Naive thymus-derived CD8-positive, alpha-beta T cell (primary cell): ENCODE measurements around the gene ANKDD1B. TPM values are rescaled to one million over a fixed set of nuclear protein-coding genes. Genes with fewer than 3 reads are reported as not detected.
A peak's percentile ranks its signal among the peaks of the same experiment; 100 is the strongest.
"Not testable (repeated sequence)": the region's sequence is repeated elsewhere in the genome, so short reads cannot be mapped to it uniquely, and the experiment has no call there.

Experiments
- ATAC-seq, 2 donors: fragments of 150-1000 bp; cut with Tn5 transposase in 1 of 2; sonication (Bioruptor Pico), chemical (Tn5 transposase) in 1 of 2; 1 replicate in 1 of 2; 2 replicates in 1 of 2; pipeline ENCODE4 v1.10.0; 2021; ENCODE audit warnings: mild to moderate bottlenecking in 2 of 2, moderate library complexity in 2 of 2
- POLR2A ChIA-PET: fragments of 350-600 bp; sonication (Branson Sonifier 250); formaldehyde crosslinking; loops from one replicate; lab custom pipeline; 2021; ENCODE audit warnings: antibody characterized with exemption; lab: Charles Lee
- DNase-seq, 10 donors: peaks; one replicate each; pipeline versions ENCODE4 v3.0.0 to v3.0.0-alpha.2; 2020 to 2022
- H3K27ac Mint-ChIP-seq, 10 donors: one replicate each; pipeline ENCODE4 v1.8.0; 2020 to 2022; ENCODE audit warnings: mild to moderate bottlenecking in 10 of 10, mixed read lengths in 10 of 10, moderate library complexity in 4 of 10, inconsistent platforms in 1 of 10
- H3K27me3 Mint-ChIP-seq, 5 donors: one replicate each; pipeline ENCODE4 v1.8.0; 2021 to 2022; ENCODE audit warnings: mixed read lengths in 5 of 5
- H3K36me3 Mint-ChIP-seq, 3 donors: one replicate each; pipeline ENCODE4 v1.8.0; 2020 to 2022; ENCODE audit warnings: mixed read lengths in 3 of 3, mild to moderate bottlenecking in 2 of 3, inconsistent platforms in 1 of 3
- H3K4me1 Mint-ChIP-seq, 4 donors: one replicate each; pipeline ENCODE4 v1.8.0; 2021 to 2022; ENCODE audit warnings: mixed read lengths in 4 of 4
- H3K4me3 Mint-ChIP-seq, 10 donors: one replicate each; pipeline ENCODE4 v1.8.0; 2020 to 2022; ENCODE audit warnings: mild to moderate bottlenecking in 10 of 10, mixed read lengths in 10 of 10, moderate library complexity in 6 of 10, inconsistent platforms in 1 of 10
- H3K9me3 Mint-ChIP-seq, 9 donors: one replicate each; pipeline ENCODE4 v1.8.0; 2020 to 2022; ENCODE audit warnings: mixed read lengths in 9 of 9, mild to moderate bottlenecking in 3 of 9, inconsistent platforms in 1 of 9, moderate library complexity in 1 of 9
- polyA plus RNA-seq, 3 donors: library from polyadenylated mRNA; unstranded; fragments of 300-500 nt; fragmentation: Illumina TruSeq; gene quantifications; one replicate each; pipeline ENCODE4 v1.2.3, GENCODE V29; 2021
- total RNA-seq, 8 experiments: library from RNA in 2 of 8; stranded (reverse) in 2 of 8; gene quantifications; one replicate each; pipeline ENCODE4 v1.2.3 and lab custom pipeline; 2021 to 2026

ANKDD1B gene
- total RNA-seq (under 1 TPM; 0.49 to 0.75 TPM), polyA plus RNA-seq (under 1 TPM; 0.27 to 0.39 (median 0.39) TPM), total RNA-seq (lab: John Stamatoyannopoulos, UW) (0 to 0.86 (median 0.37) reads per million in 6 experiments)

DNA sequence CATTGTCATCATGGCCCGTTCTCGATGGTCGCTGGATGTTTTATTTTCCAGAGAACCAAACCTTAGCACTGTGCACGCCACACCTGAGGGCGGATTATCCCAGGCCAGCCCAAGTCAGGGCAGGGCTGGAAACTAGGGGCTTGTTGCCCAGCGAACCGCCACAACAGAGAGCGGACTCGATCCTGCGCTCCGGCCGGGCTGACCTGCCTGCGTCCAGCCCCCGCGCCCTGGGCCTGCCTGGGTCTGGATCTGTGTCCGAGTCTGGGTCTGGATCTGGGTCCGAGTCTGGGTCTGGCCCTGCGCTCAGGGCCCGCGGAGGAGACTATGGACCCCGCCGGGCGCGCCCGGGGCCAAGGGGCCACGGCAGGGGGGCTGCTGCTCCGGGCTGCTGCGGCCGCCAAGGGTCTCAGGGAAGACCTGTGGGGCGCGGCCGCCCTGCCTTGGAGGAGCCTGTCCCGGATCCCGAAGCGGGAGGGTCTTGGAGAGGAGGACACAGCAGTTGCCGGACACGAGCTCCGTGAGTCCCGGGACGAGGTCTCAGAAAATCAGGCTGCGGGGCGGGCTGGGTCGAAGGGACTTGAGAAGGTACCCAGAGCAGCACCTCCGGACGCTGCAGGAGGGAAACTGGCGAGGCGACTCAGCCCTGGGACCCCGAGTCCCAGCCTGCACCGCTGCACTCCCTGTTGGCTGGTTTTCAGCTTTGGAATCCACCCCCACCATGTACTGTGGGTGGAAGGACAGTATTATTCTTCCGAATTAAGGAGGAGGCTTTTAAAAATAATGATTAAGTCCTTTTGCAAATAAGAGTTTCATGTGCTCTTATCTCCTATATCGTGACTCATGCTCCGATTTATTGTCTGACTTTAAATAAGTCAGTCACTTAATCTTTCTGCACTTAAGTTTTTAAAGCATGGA, at the start of gene ANKDD1B:
ANKDD1B (plus strand) TSS at position 143 of the 915 bp plus-strand sequence; CDS start at position 325, 182 bp downstream.
- Mint-ChIP-seq H3K4me3 (peak within 1 kb of the TSS in 8 of 10 donors; percentile 24 to 78 (median 41)), H3K9me3 (peaks cover 0 to 4% (median 0%) of the 10 kb centered on the region in 9 donors), H3K27me3 (peaks cover 0 to 15% (median 9%) of the 10 kb centered on the region in 5 donors), H3K4me1 (peaks cover 4 to 12% (median 7%) of the 10 kb centered on the region in 4 donors), H3K36me3 (peaks cover 0 to 12% (median 6%) of the 10 kb centered on the region in 3 donors), H3K27ac (no peak within 1 kb of the TSS)
- DNase-seq: peak in 3 of 10 donors; percentile 4 to 23 (median 5)
- POLR2A ChIA-PET: no interaction called here
- ATAC-seq: peak in 1 of 2 donors; percentile 59

DNA sequence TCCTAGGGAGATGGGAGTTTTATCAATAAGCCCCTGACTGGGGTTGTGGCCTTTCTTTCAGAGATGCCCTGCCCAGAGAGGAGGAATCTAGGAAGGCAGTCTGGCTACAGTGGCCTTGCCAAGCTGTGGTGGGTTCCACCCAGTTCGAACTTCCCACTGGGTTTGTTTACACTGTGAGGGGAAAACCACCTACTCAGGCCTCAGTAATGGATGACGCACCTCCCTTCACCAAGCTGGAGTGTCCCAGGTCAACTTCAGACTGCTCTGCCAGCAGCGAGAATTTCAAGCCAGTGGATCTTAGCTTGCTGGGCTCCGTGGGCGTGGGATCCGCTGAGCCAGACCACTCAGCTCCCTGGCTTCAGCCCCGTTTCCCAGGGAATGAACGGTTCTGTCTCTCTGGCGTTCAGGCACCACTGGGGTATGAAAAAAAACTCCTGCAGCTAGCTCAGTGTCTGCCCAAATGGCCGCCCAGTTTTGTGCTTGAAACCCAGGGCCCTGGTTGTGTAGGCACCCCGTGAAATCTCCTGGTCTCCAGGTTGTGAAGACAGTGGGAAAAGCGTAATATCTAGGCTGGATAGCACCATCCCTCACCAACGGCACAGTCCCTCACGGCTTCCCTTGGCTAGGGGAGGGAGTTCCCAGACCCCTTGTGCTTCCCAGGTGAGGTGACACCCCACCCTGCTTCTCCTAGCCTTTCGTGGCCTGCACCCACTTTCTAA, 45.1 kb upstream of the ANKDD1B start:
- DNase-seq, H3K27me3 Mint-ChIP-seq, POLR2A ChIA-PET, ATAC-seq: not testable (repeated sequence)
- Mint-ChIP-seq H3K4me3 (peak overlapping the region in 1 of 10 donors; percentile 70), H3K4me1 (peaks cover 14 to 47% (median 22%) of the 10 kb centered on the region in 4 donors), H3K36me3 (peaks cover 35 to 60% (median 49%) of the 10 kb centered on the region in 3 donors), H3K9me3 (peaks cover 4 to 37% (median 18%) of the 10 kb centered on the region in 9 donors), H3K27ac (peak overlapping the region in 2 of 10 donors; percentile 60 to 71)

DNA sequence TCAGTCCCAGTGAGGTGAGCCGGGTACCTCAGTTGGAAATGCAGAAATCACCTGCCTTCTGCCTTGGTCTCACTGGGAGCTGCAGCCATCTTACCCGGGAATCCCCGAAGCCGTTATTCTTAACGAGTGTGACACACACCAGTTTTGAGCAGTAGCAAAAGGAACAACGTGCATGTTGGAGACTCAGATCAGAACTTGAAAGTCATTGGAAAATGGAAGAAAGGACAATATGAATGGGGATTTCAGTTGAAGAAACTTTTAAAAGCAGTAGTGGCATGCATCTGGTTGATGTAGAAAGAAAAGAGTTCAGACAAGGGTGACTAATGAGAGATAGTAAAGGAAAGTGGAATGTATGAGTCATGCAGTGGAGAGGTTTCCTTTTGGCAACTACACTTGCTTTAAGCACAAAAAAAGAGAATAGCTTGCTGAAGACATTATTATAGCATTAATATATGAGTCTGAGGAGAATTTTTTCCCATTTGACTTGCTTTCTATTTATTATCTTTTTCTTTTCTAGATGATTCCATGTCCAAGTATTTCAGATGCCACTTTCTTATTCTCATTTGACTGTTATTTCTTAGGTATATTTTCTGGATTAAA, 44.4 kb upstream of the ANKDD1B start:
- no peaks in the 10 kb centered on the region for H3K27me3 Mint-ChIP-seq
- H3K4me1 Mint-ChIP-seq: peaks cover 11 to 48% (median 21%) of the 10 kb centered on the region in 4 donors
- POLR2A ChIA-PET: no interaction called here
- DNase-seq: no peak
- H3K27ac Mint-ChIP-seq: peak overlapping the region in 5 of 10 donors; percentile 2 to 71 (median 60)
- H3K9me3 Mint-ChIP-seq: peaks cover 4 to 33% (median 18%) of the 10 kb centered on the region in 9 donors
- peak in 1 of 2 donors; percentile 72 for ATAC-seq
- peak overlapping the region in 2 of 10 donors; percentile 65 to 70 for H3K4me3 Mint-ChIP-seq
- peaks cover 31 to 59% (median 48%) of the 10 kb centered on the region in 3 donors for H3K36me3 Mint-ChIP-seq

DNA sequence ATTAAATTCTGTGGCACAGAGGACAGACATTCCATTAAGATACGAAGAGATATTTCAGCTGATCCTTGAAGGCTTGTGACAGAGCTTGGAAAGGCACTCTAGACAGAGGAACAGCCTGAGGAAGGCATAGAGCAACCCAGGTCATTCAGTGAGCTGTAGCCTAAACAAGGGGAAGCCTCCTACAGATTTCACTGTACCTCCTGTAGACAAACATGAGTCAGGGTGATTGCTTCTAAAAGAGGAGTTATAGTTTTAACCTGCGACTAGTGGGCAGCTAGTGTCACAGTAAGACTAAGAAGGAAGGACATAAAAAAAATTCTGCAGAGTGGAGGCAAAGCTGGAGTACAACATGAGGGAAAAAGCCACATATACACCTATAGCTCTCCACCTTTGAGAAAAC, 43.5 kb upstream of the ANKDD1B start:
- Mint-ChIP-seq H3K4me3 (no peak overlapping the region), H3K27me3 (no peaks in the 10 kb centered on the region), H3K4me1 (peaks cover 11 to 48% (median 21%) of the 10 kb centered on the region in 4 donors), H3K9me3 (peaks cover 4 to 25% (median 17%) of the 10 kb centered on the region in 9 donors), H3K27ac (peak overlapping the region in 2 of 10 donors; percentile 22 to 60), H3K36me3 (peaks cover 26 to 54% (median 46%) of the 10 kb centered on the region in 3 donors)
- no peak for ATAC-seq
- DNase-seq: no peak
- POLR2A ChIA-PET: no interaction called here

DNA sequence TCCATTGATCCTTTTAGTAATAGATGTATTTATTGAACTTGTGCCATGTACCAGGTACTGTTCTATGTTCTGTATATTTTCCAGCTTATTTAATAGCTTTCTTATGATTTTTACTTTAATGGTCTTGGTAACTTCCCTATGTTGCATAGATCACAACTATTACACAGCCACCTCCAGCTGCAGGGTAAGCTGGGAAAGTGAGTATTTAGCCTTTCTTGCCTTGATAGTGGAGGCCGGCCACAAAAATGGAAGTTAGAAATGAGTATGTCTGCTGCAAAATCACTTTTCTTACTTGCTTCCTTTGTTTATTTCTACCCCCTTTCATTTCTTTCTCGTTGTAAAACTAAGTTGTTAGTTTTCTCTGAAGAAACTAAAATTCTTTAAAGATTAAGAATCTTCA, 43.1 kb upstream of the ANKDD1B start:
- POLR2A ChIA-PET: no interaction called here

DNA sequence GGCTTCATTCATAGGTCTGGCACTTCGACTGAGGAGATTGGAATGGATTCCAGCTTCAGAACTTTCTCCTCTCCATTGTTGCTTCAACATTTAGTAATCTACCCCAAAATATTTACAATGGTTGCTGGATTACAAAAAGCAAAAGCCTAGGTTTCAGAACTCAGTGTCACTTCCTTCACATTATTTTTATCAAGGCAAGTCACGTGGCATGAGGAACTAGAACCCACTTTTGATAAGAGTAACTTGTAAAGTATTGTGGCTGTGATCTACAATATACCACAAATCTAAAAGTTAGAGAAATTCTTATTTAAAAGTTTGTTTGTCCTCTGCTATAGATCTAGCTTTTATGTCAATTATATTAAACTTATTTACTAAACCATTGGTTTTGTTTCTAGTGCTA, 39.7 kb upstream of the ANKDD1B start:
- Mint-ChIP-seq H3K4me3 (no peak overlapping the region), H3K36me3 (peaks cover 3 to 52% (median 28%) of the 10 kb centered on the region in 3 donors), H3K4me1 (peaks cover 5 to 33% (median 9%) of the 10 kb centered on the region in 4 donors), H3K27me3 (no peaks in the 10 kb centered on the region), H3K9me3 (no peaks in the 10 kb centered on the region), H3K27ac (peak overlapping the region in 1 of 10 donors; percentile 41)
- ATAC-seq: no peak
- DNase-seq: no peak
- POLR2A ChIA-PET: no interaction called here

More for the DNA sequence above, 43.1 kb upstream of the ANKDD1B start:
- peaks cover 4 to 20% (median 14%) of the 10 kb centered on the region in 9 donors for H3K9me3 Mint-ChIP-seq
- H3K4me1 Mint-ChIP-seq: peaks cover 11 to 48% (median 21%) of the 10 kb centered on the region in 4 donors
- no peaks in the 10 kb centered on the region for H3K27me3 Mint-ChIP-seq
- H3K27ac Mint-ChIP-seq: peak overlapping the region in 1 of 10 donors; percentile 60
- H3K4me3 Mint-ChIP-seq: no peak overlapping the region
- H3K36me3 Mint-ChIP-seq: peaks cover 21 to 54% (median 48%) of the 10 kb centered on the region in 3 donors
- ATAC-seq (no peak), DNase-seq (no peak)

DNA sequence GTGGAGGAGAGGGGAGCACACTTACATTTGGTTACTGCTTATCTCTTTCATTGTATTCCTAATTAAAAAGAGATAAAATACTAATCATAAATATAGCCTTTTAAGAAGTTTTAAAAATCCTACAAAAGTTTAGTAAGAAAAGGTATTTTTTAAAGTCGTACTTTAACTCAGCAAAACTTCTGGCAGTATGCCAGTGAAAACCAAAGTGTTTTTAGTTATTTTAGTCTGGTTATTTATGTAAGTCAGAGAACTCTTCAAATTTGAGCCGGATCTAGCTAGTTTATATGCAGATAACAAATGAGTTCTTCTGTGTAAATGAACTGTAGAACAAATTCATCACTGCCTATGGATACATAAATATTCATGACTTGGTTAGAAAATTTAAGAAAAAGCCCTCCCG, 36.5 kb upstream of the ANKDD1B start:
- DNase-seq (no peak), ATAC-seq (no peak)
- Mint-ChIP-seq H3K27me3 (no peaks in the 10 kb centered on the region), H3K4me3 (no peak overlapping the region), H3K9me3 (no peaks in the 10 kb centered on the region), H3K27ac (peak overlapping the region in 1 of 10 donors; percentile 46), H3K36me3 (peaks cover 3 to 59% (median 35%) of the 10 kb centered on the region in 3 donors), H3K4me1 (peaks cover 0 to 14% (median 0%) of the 10 kb centered on the region in 4 donors)
- POLR2A ChIA-PET: no interaction called here

DNA sequence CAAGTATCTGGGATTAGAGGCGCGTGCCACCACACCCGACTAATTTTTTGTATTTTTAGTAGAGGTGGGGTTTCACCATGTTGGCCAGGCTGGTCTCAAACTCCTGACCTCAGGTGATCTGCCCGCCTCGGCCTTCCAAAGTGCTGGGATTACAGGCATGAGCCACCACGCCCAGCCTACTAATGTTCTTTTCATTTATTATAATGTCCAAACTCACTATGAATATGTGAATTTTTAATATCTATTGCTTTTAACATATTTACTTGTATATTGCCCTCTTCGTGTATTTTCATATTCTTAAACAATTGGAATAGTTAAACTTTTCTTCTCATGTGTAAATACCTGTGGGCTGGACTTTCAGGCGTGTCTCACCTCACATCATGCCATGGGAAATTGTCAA, 33.0 kb upstream of the ANKDD1B start:
- H3K9me3 Mint-ChIP-seq, ATAC-seq, POLR2A ChIA-PET, DNase-seq, H3K27ac Mint-ChIP-seq, H3K4me3 Mint-ChIP-seq, H3K27me3 Mint-ChIP-seq, H3K4me1 Mint-ChIP-seq: not testable (repeated sequence)
- peaks cover 0 to 60% (median 16%) of the 10 kb centered on the region in 3 donors for H3K36me3 Mint-ChIP-seq

DNA sequence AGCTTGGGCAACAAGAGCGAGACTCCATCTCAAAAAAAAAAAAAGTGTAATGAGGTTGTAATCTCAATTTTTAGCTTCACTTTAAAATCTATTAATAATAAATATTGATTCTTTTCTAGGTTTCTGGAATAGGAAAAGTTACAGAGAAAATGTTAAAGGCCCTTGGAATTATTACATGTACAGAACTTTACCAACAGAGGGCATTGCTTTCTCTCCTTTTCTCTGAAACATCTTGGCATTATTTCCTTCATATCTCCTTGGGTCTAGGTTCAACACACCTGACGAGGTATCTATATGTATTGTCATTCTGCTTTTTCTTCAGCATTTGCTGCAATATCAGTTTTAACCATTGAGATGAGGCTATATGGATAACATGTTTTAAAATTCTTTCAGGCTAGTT, 26.6 kb upstream of the ANKDD1B start:
- DNase-seq: no peak
- Mint-ChIP-seq H3K27ac (peak overlapping the region in 1 of 10 donors; percentile 2), H3K27me3 (no peaks in the 10 kb centered on the region), H3K4me3 (no peak overlapping the region), H3K36me3 (peaks cover 0 to 68% (median 19%) of the 10 kb centered on the region in 3 donors), H3K4me1 (peaks cover 0 to 2% (median 0%) of the 10 kb centered on the region in 4 donors), H3K9me3 (no peaks in the 10 kb centered on the region)
- POLR2A ChIA-PET: no interaction called here
- ATAC-seq: no peak

DNA sequence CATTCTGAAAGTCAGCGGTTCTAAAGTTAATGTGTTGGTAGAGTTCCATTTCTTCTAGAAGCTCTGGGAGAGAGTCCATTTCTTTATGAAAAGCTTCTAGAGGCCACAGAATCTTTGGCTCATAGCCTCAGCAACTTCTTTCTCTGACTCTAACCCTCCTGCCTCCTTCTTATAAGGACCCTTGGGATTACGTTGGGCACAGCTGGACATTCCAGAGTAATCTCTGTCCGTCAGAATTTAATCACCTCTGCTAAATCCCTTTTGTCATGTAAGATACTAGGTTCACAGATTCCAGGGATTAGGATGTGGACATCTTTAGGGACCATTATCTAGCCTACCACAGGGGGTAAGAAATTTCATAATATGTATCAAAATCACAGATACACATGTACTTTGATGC, 22.6 kb upstream of the ANKDD1B start:
- Mint-ChIP-seq H3K27ac (no peak overlapping the region), H3K4me1 (no peaks in the 10 kb centered on the region), H3K4me3 (no peak overlapping the region), H3K36me3 (peaks cover 0 to 76% (median 29%) of the 10 kb centered on the region in 3 donors), H3K27me3 (no peaks in the 10 kb centered on the region), H3K9me3 (no peaks in the 10 kb centered on the region)
- no peak for ATAC-seq
- DNase-seq: no peak
- POLR2A ChIA-PET: no interaction called here

DNA sequence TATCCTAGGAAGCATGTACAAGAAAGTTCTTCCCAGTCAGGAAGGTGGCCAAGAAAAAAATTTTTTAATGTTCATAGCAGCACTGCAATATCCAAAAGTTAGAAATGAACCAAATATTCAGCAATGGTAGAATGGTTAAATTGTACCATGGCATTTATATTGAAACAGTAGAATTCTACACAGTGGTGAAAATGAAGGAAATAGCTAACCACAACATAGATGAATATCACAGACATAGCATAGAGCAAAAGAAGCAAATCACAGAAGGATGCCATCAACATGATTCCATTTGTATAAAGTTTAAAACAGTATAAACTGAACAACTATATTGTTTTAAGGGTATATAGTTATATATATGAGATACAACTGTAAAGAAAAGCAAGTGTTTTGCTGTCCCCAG, 10.7 kb upstream of the ANKDD1B start:
- Mint-ChIP-seq H3K27ac (no peak overlapping the region), H3K4me3 (no peak overlapping the region), H3K36me3 (peaks cover 0 to 57% (median 48%) of the 10 kb centered on the region in 3 donors), H3K4me1 (peaks cover 0 to 9% (median 5%) of the 10 kb centered on the region in 4 donors), H3K27me3 (no peaks in the 10 kb centered on the region), H3K9me3 (no peaks in the 10 kb centered on the region)
- POLR2A ChIA-PET: no interaction called here
- DNase-seq (no peak), ATAC-seq (peak in 1 of 2 donors; percentile 35)

DNA sequence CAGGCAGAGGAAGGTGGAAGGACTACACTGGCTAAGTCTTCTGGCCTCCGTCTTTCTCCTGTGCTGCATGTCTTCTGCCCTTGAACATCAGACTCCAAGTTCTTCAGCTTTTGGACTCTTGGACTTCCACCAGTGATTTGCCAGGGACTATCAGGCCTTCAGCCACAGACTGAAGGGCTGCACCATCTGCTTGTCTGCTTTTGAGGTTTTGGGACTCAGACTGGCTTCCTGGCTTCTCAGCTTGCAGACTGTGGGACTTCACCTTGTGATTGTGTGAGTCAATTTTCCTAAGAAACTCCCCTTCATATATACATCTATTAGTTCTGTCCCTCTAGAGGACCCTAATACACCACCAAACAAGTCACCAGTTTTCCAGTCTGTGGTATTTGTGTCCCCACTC, 9.7 kb upstream of the ANKDD1B start:
- Mint-ChIP-seq H3K9me3 (no peaks in the 10 kb centered on the region), H3K4me1 (peaks cover 0 to 9% (median 5%) of the 10 kb centered on the region in 4 donors), H3K4me3 (no peak overlapping the region), H3K36me3 (peaks cover 0 to 50% (median 41%) of the 10 kb centered on the region in 3 donors), H3K27me3 (no peaks in the 10 kb centered on the region), H3K27ac (no peak overlapping the region)
- DNase-seq (no peak), ATAC-seq (no peak)
- POLR2A ChIA-PET: no interaction called here
